Measurements from ENCODE around the gene QSOX1.
A peak's percentile ranks its signal among the peaks of the same experiment; 100 is the strongest.

The QSOX1 gene

DNA sequence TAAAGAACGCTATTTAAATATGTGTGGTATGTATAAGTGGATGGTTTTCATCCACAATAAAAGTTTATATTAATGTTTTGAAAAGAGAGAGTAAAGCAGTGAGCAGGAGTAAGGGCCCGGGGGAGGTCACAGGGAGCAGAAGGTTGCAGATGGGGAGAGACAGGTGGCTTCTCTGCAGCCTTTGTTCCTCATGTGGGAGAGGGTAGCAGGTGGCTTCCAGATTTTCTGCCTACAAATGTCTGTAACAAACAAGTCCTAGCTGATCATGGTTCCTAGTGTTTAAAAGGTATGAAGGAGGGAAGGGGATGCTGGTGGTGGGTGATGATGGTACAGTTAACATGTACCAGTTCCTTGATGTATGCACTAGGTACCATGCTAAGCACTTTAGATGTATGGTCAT is 18.8 kb downstream of the QSOX1 start:
- TF ChIP-seq, protein P1, sequence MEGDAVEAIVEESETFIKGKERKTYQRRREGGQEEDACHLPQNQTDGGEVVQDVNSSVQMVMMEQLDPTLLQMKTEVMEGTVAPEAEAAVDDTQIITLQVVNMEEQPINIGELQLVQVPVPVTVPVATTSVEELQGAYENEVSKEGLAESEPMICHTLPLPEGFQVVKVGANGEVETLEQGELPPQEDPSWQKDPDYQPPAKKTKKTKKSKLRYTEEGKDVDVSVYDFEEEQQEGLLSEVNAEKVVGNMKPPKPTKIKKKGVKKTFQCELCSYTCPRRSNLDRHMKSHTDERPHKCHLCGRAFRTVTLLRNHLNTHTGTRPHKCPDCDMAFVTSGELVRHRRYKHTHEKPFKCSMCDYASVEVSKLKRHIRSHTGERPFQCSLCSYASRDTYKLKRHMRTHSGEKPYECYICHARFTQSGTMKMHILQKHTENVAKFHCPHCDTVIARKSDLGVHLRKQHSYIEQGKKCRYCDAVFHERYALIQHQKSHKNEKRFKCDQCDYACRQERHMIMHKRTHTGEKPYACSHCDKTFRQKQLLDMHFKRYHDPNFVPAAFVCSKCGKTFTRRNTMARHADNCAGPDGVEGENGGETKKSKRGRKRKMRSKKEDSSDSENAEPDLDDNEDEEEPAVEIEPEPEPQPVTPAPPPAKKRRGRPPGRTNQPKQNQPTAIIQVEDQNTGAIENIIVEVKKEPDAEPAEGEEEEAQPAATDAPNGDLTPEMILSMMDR (IDR thresholded peaks at IDR 0.05; ENCODE audit: low read depth, low read length, missing control alignments): no peak
- H3K4me3 ChIP-seq (replicated peaks; ENCODE audit: low read depth, low read length): no peak overlapping the region
- no peak for DNase-seq (ENCODE audit: extremely low read depth, low read depth)

DNA sequence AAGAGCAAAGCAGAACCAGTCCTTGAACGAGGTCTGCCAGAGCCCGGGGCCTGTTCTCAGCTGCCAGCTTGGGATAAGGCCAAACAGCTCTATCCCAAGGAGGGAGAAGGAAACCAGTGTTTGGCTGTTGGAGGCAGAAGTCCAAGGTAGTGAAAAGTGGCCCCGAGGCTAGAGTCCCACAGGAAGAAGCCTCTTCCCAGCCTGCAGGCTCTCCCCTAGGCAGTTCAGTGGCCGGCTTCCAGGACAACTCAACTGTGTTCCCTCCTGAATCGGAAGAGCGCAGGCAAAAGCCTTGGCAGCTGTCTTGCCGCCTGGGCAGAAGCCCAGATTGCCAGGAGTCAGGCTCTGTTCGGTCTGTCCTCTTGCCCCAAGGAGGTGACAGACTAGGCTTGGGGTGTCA is 19.3 kb downstream of the QSOX1 start:
- no peak for DNase-seq (ENCODE audit: extremely low read depth, low read depth)
- no peak overlapping the region for H3K4me3 ChIP-seq (replicated peaks; ENCODE audit: low read depth, low read length)
- TF ChIP-seq, protein P1 (IDR thresholded peaks at IDR 0.05; ENCODE audit: low read depth, low read length, missing control alignments): no peak

DNA sequence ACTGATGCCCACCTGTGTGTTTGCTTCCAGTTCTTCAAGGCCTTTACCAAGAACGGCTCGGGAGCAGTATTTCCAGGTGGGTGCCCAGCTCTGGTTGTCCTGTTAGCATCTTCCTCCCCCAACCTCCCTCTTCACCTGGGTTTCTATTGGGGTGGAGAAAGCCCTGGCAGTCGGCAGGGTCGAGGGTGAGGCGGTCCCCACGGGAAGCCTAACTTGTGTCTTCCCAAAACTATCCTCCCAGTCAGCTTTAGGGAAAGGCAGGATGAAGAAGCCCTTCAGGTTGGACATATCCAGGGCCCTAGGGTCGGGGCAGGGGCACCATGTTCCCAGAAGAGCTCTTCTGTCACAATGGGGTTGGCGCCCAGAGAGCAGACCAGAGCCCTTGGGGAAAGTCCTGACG is 20.6 kb downstream of the QSOX1 start:
- H3K4me3 ChIP-seq (replicated peaks; ENCODE audit: low read depth, low read length): no peak overlapping the region
- DNase-seq (ENCODE audit: extremely low read depth, low read depth): no peak
- TF ChIP-seq, protein P1 (IDR thresholded peaks at IDR 0.05; ENCODE audit: low read depth, low read length, missing control alignments): no peak

DNA sequence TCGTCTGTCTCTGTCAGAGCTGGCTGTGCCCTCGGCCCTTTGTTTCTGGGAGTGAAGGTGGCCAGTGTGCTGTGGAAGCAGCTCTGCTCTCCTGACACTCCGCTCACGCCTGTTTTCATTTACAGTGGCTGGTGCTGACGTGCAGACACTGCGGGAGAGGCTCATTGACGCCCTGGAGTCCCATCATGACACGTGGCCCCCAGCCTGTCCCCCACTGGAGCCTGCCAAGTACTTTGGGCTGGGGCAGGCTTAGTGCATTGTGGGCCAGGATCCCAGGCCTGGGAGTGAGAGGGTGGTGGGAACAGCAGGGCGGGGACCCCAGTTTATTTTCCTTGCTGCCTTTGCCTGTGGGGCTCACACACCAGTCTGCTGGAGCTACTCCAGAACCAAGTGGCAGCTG is 21.1 kb downstream of the QSOX1 start:
- H3K4me3 ChIP-seq (replicated peaks; ENCODE audit: low read depth, low read length): no peak overlapping the region
- TF ChIP-seq, protein P1 (IDR thresholded peaks at IDR 0.05; ENCODE audit: low read depth, low read length, missing control alignments): no peak
- DNase-seq (ENCODE audit: extremely low read depth, low read depth): no peak

DNA sequence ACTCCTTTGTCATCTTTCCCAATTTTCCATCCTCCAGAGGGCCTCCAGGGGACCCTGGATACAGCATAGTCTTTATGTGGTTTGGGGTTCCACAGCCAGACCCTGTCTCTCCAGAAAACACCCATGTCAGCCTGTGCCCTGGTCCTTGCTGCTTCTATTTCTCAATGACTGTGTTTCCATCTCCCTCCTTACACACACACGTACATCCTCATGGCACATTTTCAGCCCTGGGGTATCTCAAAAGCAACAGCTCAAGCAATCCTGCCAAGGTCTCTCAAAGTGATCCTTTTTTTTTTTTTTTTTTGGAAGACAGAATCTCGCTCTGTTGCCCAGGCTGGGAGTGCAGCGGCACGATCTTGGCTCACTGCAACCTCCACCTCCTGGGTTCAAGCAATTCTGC is 22.3 kb downstream of the QSOX1 start:
- no peak for DNase-seq (ENCODE audit: extremely low read depth, low read depth)
- H3K4me3 ChIP-seq (replicated peaks; ENCODE audit: low read depth, low read length): no peak overlapping the region
- TF ChIP-seq, protein P1 (IDR thresholded peaks at IDR 0.05; ENCODE audit: low read depth, low read length, missing control alignments): no peak

DNA sequence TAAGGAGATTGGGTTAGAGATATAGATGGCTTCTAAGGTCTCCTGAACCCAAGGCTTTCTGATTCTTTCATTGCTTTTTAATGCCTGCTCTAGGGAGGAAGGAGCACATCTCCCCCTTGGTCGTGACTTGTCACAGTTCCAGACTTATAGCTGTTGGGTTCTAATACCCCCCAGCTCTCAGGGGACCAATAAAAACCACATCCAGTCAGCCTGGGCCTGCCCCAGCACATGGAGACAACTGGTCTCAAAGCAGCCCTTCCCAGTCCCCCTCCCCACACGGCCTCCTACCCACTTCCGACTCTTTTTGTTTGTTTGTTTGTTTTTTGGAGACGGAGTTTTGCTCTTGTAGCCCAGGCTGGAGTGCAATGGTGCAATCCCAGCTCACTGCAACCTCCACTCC is 23.3 kb downstream of the QSOX1 start:
- H3K4me3 ChIP-seq (replicated peaks; ENCODE audit: low read depth, low read length): no peak overlapping the region
- TF ChIP-seq, protein P1 (IDR thresholded peaks at IDR 0.05; ENCODE audit: low read depth, low read length, missing control alignments): no peak
- DNase-seq (ENCODE audit: extremely low read depth, low read depth): no peak

DNA sequence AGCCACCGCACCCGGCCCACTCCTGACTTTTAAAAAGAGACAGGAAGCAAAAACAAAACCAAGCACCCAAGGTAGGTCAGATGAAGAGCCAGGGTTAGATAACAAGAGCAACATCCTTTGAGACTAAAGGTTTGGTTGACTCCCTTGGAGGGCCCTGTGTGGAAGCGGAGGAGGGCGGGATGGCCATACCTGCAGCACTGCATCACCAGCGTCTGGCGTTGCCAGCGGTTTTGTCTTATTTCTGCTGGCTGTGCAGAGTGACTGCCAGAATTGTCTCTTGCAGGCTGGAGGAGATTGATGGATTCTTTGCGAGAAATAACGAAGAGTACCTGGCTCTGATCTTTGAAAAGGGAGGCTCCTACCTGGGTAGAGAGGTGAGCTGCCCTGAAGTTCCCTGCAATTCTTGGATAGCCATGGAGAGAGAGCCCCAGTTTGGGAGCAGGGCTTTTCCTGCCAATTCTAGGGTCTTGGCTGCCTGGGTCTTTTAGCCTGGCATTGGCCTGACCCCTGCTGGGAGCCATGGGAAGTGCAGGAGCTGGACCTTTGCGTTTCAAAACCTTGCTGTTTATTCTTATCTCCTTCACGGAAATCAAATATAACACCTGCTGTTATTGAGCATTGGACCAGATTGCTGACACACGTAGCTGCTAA is 24.0 kb downstream of the QSOX1 start:
- TF ChIP-seq, protein P1 (IDR thresholded peaks at IDR 0.05; ENCODE audit: low read depth, low read length, missing control alignments): peak; percentile 99
- DNase-seq (ENCODE audit: extremely low read depth, low read depth): no peak
- no peak overlapping the region for H3K4me3 ChIP-seq (replicated peaks; ENCODE audit: low read depth, low read length)

Measured in HFF-Myc (cell line).